GM06990 (cell line): ENCODE results near the gene PRRT3.
"Not testable (repeated sequence)": the region's sequence is repeated elsewhere in the genome, so short reads cannot be mapped to it uniquely, and the experiment has no call there.

Experiments
- DNase-seq: peaks from one replicate; pipeline ENCODE4 v3.0.0-alpha.2; 2011; ENCODE audit not compliant: insufficient read length; ENCODE audit errors: extremely low read depth
- H3K27me3 ChIP-seq: replicated peaks from 2 replicates; pipeline ENCODE4 v1.6.0; 2011; ENCODE audit warnings: low read length; ENCODE audit not compliant: control insufficient read depth, insufficient read depth
- H3K36me3 ChIP-seq: 2 replicates; pipeline ENCODE4 v1.5.1; 2011; ENCODE audit warnings: low read length; ENCODE audit not compliant: control insufficient read depth, insufficient read depth
- H3K4me3 ChIP-seq: replicated peaks from 2 replicates; pipeline ENCODE4 v1.5.1; 2011; ENCODE audit warnings: low read depth, mild to moderate bottlenecking, control low read depth, low read length
- CTCF ChIP-seq: IDR thresholded peaks from 2 replicates; pipeline ENCODE4 v1.5.1; 2011; ENCODE audit warnings: low read length, control low read depth, mild to moderate bottlenecking, inconsistent platforms; ENCODE audit not compliant: insufficient read depth, poor library complexity, severe bottlenecking

The PRRT3 gene

DNA sequence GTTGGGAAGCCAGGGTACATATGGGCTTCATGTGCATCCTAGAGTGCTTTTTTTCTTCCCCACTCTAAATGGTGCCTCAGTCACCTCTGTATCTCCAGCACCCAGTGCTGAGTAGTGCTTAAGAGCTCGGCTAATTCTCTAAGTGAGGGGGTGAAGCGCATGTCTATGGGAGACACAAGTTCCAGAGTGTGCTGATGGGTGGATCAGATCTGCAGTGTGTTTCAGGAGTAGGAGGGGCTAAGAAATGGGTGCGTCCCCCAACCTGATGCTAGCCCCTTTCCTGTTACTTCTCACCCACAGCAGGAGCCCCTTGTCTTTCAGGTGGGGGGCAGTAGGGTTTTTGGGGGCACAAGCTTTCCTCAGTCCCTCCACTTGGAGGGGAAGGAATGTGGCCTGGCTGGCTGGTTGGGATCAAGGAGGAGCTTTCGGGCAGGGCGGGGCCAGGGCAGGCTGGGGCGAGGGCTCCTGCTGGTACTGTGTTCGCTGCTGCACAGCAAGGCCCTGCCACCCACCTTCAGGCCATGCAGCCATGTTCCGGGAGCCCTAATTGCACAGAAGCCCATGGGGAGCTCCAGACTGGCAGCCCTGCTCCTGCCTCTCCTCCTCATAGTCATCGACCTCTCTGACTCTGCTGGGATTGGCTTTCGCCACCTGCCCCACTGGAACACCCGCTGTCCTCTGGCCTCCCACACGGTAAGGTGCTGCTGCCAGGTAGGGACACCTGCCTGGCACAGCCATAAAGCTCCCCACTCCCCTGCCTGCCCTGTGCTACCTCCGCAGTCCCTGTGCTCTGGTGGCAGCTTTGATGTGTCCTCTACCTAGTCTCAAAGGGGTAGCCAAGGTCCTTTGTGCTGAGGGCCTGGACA, 49.6 kb downstream of the PRRT3 start, which contains the start of gene IL17RE:
TSS of gene IL17RE (plus strand) at position 477 of the 866 bp plus-strand sequence. CDS start at position 562, 85 bp downstream.
- H3K4me3 ChIP-seq, result no peak within 1 kb of the TSS

GRCh38 chr3:9901967-9902366, 50.2 kb downstream of the PRRT3 start:
- Histone ChIP-seq H3K36me3 (no peaks in the 10 kb centered on the region; the same call in 1 of the 2 replicates), H3K27me3 (no peaks in the 10 kb centered on the region), H3K4me3 (no peak overlapping the region)
- TF ChIP-seq CTCF, result no peak
- no peak for DNase-seq

More for the DNA sequence above, 49.6 kb downstream of the PRRT3 start, which contains the start of gene IL17RE:
- TF ChIP-seq CTCF, result no peak
- no peak for DNase-seq
- H3K36me3 ChIP-seq, result no peaks in the 10 kb centered on the region; the same call in 1 of the 2 replicates
- no peaks in the 10 kb centered on the region for H3K27me3 ChIP-seq

DNA sequence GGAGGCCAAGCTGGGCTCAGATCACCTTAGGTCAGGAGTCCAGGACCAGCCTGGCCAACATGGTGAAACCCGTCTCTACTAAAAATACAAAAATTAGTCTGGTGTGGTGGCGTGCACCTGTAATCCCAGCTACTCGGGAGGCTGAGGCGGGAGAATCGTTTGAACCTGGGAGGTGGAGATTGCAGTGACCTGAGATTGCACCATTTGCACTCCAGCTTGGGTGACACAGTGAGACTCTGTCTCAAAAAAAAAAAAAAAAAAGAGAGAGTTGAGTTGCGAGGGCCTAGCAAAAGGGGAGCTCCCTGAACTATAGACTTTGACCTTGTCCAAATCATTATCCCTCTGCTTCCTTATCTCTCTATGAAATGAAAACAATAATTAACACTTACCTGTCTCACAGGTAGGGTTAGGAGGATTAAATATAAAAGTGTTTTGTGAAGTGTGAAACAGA, 51.2 kb downstream of the PRRT3 start:
- not testable (repeated sequence) for H3K27me3 ChIP-seq, H3K4me3 ChIP-seq, DNase-seq, H3K36me3 ChIP-seq

DNA sequence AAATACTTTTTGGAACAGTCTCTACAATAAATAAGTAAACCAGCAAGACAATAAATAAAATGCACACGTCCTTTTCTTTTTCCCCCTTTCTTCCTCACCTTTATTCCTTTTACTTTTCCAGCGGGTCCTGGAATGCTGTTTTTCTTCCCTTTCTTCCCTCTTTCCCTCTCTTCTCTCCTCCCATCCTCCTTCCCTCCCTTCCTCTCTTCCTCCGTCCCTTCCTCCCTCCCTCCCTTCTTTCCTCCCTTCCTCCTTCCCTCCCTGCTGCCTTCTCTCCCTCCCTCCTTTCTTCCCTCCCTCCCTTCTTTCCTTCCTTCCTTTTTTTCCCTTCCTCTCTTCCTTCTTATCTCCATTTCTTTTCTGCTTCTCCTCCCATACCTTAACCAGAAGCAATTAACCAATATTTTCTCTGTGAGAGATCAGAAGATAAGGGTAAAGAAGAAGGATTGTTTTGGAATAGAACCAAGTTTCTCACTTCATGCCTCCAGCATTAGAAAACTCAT, 52.9 kb downstream of the PRRT3 start:
- TF ChIP-seq CTCF, result no peak
- Histone ChIP-seq H3K27me3 (no peaks in the 10 kb centered on the region), H3K4me3 (no peak overlapping the region), H3K36me3 (no peaks in the 10 kb centered on the region; the same call in none of the 2 replicates)
- DNase-seq, result no peak

DNA sequence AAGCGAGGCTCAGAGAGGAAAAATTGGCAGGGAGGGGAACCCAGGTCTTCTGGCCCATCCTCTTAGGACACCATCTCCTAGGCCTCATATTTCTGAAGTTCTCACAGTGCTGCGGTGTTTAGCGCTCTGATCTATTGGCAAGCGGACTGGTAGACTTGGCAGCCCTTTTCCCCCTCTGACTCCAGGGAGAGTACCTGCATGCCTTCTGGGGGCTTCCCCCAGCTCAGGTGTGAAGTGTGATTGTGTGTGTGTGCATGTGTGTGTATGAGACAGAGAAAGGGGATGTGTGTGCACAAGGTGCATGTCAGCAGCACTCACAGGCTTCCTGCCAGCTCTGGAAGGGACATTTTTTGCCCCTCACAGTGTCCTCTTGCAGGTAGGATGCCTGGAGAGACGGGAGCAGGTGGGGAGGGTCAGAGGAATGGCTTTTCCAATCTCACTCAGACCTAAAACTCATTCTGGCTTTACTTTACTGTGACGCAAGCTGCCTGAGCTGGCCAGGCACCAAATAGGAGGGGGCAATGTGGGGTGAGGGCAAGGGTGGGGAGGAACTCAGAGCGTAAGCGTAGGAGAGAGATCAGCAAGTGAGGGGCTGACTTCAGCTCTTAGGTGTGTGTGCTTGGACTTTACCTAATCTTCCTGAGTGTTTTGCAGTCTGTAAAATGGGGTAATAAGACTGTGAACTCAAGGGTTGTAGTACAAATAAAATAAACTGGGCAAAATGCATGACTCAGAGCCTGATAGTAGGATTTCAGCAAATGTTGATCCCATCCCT, 53.6 kb downstream of the PRRT3 start:
- peaks cover under 1% of the 10 kb centered on the region for H3K36me3 ChIP-seq
- DNase-seq, result no peak
- no peaks in the 10 kb centered on the region for H3K27me3 ChIP-seq
- no peak for TF ChIP-seq CTCF
- H3K4me3 ChIP-seq, result no peak overlapping the region
